ENCODE results near the gene PTGS1.
A peak's percentile ranks its signal among the peaks of the same experiment; 100 is the strongest.
"Not testable (repeated sequence)": the region's sequence is repeated elsewhere in the genome, so short reads cannot be mapped to it uniquely, and the experiment has no call there.

The PTGS1 gene

DNA sequence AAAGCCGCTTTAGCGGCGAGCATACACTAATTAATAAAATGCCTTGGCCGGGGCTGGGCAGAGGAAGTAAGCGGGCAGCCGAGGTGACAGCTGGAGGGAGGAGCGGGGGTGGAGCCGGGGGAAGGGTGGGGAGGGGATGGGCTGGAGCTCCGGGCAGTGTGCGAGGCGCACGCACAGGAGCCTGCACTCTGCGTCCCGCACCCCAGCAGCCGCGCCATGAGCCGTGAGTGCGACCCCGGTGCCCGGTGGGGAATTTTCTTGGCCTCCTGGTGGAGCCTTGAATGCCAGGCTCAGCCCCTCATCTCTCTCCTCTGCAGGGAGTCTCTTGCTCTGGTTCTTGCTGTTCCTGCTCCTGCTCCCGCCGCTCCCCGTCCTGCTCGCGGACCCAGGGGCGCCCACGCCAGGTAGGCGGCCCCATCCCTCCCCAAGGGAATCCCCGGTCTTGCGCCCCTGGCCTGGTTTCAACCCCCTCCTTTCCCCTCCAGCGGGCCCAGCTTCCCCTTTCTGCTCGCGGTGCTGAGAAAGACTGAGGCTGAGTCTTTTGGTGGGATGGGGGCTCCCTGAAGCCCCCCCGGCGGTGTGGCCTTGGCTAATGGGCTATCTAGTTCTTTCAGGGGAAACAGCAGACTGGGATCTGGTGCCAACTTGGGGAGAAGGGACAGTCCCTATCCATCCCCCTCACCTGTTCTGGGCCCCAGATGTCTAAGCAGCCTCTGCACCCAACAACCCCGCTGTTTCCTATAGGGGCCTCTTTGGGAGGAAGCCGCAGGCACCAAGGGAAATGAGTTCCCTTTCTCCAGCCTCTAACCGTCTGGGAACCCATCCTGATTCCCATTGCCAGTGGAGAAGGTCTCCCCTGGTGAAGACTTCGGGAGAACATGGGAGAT lies at the start of gene PTGS1:
Gene PTGS1, plus strand, starts transcription at position 156 of the 887 bp plus-strand sequence. Its CDS starts 61 bp downstream, at position 217.
- no peak for FAIRE-seq

DNA sequence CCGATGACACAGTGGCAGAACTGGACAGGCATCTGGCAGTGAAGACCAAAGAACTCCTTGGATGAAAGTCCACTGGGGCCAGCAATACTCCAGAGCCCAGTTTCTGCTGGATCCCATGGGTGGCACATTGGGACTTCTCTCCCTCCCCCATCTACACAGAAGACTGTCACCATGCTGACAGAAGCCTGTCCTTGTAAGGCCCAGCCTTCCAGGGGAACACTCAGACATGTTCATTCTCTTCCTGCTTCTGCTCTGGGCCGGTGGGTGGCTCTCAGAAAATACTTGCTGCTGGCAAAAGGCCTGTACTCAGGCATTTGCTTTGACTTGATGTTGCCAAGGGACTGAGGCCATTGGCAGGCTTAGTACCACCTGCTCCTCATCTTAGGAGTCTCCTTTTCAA lies 48.3 kb upstream of the PTGS1 start:
- no peak for FAIRE-seq

DNA sequence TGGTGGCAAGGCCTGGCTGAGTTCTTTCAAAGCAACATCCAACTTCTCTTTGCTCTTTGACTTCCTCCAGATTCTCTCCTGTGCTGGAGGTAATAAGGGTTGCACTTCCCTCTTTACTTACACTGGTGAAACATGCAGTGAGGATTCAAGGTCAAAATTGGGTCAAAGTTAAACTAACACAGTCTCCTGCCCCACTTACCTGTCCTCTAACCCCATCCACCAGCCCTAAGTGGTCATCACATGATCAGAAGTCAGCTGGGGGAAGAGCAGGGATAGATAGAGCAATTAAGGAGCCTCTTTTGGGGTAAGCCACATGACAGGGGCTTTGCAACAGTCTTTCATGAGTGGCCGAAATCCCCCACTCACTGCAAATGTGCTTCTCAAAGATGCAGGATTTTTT lies 46.2 kb upstream of the PTGS1 start:
- FAIRE-seq = not testable (repeated sequence)

DNA sequence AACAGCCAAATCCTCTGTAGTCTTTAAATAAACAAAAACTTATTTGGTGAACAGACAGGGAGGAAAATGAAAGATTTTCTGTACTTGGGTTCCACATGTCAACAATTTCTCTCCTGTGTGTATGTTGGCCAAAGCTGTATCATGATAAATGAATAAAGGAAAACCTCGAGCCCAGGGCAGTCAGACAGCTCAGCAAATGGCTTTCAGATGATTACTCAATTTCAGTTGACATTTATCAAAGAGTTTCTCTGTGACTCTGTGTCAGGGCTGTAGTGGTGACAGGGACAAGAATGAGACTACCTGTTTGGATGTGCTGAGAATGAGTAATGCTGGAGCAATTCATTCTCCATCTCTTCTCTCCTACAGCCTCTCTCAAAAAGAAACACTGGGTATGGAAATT lies 45.7 kb upstream of the PTGS1 start:
- no peak for FAIRE-seq

DNA sequence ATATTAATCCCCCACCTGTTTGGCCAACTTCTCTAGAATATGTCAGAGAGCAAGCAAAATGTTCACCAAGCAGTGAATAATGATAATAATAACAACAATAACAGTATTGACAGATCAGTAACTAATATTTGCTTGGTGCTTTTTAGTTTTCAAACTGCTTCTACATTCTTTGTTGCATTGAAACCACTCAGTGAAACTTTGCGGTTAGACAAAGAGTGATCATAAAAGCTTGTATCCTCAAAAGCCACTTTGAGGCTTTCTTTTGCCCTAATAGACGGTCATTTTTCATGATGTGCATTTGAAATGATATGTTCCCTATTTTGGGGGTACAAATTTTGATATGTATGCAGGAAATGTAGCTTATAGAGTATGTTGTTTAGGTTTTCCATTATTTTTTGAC lies 43.6 kb upstream of the PTGS1 start:
- no peak for FAIRE-seq

DNA sequence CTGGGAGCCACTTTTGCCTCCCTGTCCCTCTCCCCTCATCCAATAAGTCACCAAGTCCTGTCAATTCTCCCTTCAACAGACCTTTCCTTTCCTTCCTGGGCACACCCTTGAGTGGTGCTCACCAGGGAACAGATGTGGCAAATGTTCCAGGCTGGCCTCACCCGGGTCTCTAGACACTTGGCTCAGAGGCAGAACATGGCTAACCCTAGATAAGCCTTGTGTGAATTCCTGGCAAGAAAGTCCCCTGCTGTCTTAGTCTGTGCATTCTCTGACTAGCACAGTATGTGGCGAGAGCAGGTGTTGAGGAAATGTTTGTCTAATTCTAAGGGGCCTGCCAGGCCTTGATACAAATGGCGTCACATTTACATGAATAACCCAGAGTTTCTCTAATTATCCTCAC lies 41.2 kb upstream of the PTGS1 start:
- FAIRE-seq = no peak

DNA sequence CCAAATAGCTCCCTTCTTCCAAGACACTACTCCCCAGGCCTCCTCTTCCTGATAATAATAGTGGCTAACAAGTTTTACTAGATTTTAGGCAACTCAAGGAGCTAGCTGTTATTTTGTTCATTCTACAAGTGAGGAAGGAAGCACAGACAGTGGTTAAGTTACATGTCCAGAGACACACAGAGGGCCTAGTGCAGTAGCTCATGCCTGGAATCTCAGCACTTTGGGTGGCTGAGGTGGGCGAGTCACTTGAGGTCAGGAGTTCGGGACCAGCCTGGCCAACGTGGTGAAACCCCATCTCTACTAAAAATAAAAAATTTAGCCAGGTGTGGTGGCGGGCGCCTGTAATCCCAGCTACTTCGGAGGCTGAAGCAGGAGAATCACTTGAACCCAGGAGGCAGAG lies 40.4 kb upstream of the PTGS1 start:
- not testable (repeated sequence) for FAIRE-seq

DNA sequence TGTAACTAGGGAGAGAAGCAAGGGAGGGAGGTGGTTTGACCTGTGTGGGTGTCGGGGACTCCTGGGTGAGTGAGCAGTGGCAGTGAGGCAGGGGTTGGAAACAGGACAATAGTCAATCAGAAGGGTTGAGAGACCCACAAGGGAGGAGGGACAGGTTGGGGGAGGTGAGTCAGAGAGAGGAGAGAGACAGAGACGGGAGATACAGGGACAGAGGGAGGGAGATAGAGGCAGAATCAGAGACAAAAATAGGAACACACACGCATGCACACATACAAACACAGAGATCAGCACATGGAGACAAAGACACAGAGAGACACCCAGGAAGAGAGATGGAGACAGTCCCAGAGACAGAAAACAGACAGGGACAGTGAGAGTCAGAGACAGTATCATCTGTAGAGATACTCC lies 39.3 kb upstream of the PTGS1 start:
- no peak for FAIRE-seq

DNA sequence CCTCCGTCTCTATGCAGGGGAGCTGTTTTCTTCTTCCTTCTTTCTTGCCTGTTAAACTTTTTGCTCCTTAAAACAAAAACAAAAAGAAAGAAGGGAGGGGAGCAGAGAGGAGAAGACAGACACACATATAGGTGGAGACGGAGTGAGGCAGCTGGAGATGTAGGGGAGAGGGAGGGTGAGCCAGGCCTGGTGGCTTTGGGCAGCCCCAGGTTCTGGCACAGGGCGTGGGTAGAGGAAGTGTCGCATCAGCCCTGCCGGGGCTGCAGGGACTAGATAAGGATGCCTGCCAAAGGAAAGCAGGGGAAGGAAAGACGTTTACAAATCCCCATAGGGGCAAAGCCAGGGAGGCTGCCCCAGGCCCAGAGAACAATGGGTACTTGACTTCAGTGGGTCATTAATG lies 38.7 kb upstream of the PTGS1 start:
- no peak for FAIRE-seq

DNA sequence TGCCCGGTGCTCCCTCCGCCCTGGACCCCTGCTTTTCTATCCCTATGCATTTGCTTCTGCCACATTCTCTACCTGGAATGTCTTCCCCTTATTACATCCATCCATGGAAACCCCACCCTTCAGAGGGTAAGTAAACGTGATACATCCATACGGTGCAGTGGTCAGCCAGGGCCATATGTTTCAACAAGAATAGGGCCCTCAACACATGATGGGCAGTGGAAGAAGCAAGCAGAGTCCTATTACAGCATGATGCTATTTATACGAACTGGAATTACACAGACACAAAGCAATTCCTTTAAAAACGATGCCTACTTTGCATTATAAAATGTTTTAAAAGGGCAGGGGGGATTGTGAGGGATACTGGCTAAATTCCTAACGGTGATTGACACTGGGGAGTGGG lies 38.2 kb upstream of the PTGS1 start:
- FAIRE-seq = no peak

DNA sequence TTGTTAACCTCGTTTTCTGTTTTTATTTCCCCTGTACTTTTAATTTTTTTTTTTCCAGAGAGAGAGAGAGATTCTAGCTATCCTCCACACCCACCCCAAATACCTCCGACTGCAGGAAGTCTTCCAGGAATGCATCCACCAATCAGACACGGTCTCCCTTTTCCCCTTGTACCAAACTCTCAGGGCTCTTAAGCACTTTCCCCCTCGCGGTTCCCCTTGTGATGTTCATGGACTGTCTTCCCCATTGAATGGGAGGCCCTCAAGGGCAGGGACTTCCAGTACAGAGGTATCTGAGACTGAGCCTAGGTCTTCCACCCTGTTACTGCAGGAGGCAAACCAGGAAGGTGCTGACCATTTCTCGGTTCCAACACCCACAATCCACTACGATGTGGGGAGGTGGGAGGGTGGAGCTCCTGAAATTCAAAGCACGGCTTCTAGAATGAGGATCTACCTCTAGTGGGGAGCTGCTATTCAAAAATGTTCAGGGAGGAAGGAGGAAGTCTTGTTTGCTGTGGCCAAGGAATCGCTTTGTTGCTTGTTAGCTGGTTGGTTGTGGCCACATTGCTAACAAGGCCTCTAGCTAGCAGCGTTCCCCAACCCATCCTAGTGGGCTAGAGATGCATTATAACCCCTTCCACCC lies 37.5 kb upstream of the PTGS1 start:
- no peak for FAIRE-seq

DNA sequence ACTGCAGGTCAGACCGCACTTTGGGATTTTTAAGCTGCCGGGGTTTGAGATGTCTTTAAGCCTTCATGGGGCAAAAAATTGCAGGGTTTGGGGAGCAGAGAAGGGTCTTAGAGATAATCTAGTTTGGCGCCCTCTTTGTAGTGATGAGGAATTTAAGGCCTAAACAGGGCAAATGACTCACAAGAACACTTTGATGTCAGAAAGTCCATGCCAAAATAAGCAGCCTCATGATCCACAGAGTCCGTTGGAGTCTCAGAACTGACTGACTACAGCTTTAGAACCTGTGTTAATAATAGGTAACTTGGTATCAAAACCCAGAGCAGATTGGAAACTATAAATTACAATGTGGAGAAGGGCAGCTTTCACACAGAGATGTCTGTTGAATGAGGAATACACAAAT lies 35.9 kb upstream of the PTGS1 start:
- no peak for FAIRE-seq

DNA sequence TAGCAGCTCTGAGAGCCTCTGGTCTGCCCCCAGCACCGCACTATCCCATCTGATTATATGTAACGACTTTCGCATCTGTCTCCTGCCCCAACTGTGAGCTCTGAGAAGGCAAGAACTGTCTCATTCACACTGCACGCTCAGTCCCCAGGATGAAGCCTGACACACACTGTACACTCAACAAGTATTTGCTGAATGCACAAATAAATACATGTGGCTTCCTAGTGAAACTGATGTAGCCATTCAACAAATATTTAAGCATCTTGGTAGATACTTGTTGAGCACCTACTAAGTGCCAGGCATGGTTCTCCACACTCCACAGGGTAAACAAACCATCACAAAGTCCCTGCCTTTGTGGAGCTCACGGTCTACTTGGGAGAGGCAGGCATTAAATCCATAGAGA lies 34.6 kb upstream of the PTGS1 start:
- FAIRE-seq = no peak

DNA sequence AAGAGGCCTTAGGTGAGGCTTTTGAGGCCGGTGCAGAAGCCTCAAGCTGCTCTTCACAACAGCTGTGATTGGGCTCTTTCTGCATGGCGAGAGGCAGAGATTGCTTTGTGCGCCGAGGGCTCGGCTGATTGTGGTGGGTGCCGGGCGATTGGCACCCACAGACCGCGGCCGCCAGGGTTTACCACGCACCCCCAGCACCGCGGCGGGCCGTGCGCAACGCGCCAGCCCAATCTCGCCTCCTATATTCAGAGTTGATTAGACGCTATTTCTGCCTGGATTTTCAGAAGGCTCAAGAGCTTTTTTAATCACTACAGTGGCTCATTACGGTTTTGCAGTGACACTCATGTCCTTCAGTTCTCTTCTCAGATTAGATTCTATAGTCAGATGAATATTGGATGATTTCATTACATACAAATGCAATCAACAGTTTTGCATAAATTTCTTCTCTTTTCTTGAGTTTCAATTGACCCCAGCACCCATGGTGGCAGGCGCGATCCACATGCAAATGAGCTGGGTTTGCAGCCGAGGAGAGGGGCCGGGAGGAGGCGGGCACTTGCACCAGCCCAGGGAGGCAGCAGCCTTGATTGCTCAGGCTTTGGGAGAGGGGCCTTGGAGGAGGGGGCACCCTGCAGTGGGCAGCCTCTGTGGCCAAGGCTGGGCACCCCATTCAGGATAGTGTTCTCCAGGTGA lies 33.8 kb upstream of the PTGS1 start:
- FAIRE-seq = no peak

DNA sequence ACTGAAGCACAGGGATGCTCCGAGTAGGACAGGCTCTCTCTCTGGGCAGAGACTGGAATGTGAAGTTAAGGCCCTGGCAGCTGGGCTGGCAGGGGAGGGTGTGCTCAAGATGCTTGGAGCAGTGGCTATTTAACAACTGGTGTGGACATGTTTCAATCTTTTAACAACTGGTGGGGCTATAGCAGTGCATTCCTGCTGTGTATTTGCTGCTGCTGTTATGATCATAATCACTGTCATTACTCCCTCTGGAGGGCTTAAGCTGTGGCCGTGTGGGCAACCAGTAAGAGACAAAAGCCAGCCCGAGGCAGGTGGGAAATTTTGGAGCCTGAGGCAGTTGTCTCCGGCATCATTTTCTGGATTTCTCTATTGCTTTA lies 33.3 kb upstream of the PTGS1 start:
- FAIRE-seq = no peak

DNA sequence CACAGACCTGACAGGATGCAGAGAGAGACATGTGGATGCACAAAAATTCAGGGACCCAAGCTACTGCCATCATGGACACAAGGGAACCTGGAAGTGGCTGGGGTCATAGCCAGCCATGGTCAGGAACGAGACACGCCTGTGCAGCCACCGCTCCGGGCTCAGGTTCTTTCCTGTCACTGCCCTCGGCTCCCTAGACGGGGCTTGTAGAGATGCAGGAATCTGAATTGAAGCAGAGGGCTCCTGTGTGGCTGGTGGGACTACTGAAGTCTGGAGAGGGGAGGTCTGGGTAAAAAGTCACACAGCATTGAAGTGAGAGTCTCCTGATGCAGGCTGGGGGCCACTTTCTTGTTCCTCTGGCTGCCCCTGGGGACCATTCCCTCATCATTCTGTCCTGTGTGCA lies 32.3 kb upstream of the PTGS1 start:
- no peak for FAIRE-seq

DNA sequence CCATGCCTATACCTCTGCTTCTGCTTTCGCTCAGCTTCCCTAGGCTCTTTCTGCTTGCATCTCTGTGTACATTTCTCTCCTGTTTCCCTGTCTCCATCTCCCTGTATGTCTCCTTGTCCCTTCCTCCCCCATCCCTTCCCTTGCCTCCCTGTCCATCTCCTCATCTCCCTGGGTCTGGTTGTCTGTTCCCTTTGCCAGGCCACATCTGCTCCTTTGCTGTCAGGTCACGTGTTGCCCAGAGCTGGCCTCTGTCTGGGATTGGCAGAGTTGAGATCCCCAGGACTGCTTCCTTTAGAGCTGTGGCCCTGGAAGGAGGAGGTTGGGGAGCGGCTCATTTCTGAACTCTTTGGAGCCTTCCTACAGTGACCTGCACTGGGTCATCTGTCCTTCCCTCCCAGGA lies 31.8 kb upstream of the PTGS1 start:
- FAIRE-seq = no peak

DNA sequence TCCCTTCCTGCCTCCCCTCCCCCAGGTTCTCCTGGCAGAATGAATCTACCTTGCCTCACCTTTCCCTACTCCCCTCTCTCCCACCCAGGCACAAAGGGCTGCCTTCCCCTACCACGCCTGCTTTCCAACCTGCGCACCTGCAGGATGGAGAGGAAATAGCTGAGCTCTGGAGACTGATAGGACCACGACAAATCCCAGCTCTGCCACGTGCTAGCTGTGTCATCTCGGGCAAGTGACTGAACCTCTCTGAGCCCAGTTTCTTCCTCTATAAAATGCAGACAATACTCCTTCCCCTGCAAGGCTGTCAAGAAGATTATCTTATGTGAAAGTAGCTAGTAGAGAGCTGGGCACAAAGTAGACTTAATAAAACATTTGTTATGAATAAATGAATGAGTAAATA lies 31.2 kb upstream of the PTGS1 start:
- FAIRE-seq = no peak

DNA sequence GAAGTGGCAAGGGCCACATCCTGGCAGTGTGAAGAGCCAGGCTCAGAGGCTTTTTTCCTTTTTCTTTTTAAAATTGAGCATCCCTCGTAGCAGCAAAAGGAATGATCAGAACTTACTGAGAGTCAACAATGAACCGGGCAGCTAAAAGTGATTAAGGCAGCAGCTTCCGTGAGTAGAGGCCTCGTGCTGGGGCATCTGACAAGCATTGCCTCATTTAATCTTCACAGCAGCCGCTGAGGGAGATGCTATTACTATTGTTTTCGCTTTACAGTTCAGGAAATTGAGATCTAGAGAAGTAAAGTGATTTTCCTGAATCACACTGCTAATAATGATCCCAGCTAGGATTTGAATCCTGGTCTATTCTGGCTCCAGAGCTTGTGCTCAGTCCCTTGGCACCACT lies 30.7 kb upstream of the PTGS1 start:
- FAIRE-seq = peak; percentile 93

DNA sequence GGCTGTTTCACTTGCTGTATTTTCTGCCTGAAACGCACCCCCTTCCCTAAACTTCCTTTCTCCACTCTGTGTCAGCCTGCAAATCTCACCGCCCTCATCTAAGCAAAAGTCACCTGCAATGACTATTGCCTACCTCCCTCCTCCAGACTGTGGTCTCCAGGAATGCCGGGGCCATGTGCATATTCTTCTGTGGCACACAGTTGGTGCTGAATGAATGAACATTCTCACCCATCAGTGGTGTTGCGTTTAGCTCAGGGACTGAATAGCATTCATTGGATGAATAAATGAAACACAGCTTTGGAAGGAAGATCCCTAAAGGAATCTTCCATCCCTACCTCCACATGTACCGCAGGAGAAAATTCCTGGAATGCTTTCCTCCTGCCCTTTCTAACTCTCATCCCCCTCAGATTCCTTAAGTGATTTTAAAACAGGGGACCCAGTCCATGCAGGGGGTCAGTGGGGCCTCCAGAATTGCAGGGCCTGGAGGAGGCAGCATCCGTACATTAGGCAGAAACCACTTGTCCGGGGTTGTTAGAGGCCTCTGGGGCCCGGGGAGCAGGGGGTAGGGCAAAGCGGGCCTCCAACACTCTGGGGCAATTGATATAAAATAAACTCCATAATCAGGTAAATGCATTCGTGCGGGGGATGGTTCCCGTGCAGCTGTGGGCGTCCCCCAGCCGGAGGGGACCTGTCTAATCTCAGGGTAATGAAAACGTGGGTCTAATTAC lies 28.3 kb upstream of the PTGS1 start:
- peak; percentile 96 for FAIRE-seq

DNA sequence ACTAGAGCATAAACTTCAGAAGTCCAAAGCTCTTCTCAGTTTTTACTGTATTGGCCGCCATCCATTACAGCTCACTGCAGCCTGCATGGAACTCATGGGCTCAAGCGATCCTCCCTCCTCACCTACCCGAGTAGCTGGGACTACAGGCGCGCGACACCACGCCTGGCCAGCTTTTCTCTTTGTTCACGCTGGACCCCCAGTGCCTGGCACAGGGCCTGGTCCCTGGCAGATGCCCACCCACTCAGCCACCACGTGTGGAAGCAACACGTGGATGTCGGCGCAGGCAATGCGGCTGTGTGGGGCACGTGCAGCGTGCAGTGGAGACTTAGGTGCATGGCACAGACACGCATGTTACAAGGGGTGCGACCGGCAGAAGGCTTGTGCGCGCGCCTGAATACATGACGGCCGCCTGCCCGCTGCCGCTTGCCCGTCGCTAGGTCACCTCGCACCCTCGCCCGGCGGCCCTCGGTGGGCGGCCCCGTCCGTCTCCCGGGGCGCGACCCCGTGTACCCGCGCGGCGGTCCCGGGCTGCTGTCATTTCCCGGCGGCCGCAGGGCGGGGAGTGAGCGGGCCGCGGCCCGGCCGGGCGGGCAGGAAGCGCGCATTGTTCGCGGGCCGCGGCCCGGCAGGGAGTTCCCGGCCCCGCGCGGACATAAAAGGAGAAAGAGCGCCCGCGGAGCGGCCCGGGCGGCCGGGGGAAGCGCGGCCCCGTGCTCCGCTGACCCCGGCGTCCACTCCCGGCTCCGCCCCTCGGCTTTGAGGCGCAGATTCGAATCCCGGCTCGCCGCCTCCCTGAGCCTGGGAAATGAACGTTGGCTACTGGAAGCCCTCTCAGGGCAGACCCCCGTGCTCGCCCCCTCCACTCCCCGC lies 24.1 kb upstream of the PTGS1 start:
- no peak for FAIRE-seq
